Measurements from ENCODE around the gene SRI. TPM values are rescaled to one million over a fixed set of nuclear protein-coding genes. Genes with fewer than 3 reads are reported as not detected.

Gene SRI
- total RNA-seq, 1 donor from 2014 or later: 99.9 TPM

GRCh38 chr7:88224601-88225275 is 4.9 kb upstream of the SRI start:
- H3K4me1 Mint-ChIP-seq (ENCODE audit: low read depth): peaks cover 16% of the 10 kb centered on the region
- peaks cover 1% of the 10 kb centered on the region for H3K36me3 Mint-ChIP-seq (ENCODE audit: low read depth)
- peaks cover 9% of the 10 kb centered on the region for H3K9me3 Mint-ChIP-seq (ENCODE audit: low read depth)
- DNase-seq (ENCODE audit: low spot score): no peak
- no peak overlapping the region for H3K27ac Mint-ChIP-seq (ENCODE audit: unreplicated experiment)
- no peak for TF ChIP-seq CTCF (IDR thresholded peaks at IDR 0.05)
- no peaks in the 10 kb centered on the region for H3K27me3 Mint-ChIP-seq (ENCODE audit: low read depth)
- no peak overlapping the region for H3K4me3 Mint-ChIP-seq (ENCODE audit: unreplicated experiment)

GRCh38 chr7:88223265-88223664 is 3.4 kb upstream of the SRI start:
- Mint-ChIP-seq H3K36me3 (ENCODE audit: low read depth) (no peaks in the 10 kb centered on the region), H3K4me3 (ENCODE audit: unreplicated experiment) (no peak overlapping the region), H3K9me3 (ENCODE audit: low read depth) (peaks cover 1% of the 10 kb centered on the region), H3K4me1 (ENCODE audit: low read depth) (peaks cover 26% of the 10 kb centered on the region), H3K27me3 (ENCODE audit: low read depth) (no peaks in the 10 kb centered on the region), H3K27ac (ENCODE audit: unreplicated experiment) (no peak overlapping the region)
- DNase-seq (ENCODE audit: low spot score): no peak
- TF ChIP-seq CTCF (IDR thresholded peaks at IDR 0.05): no peak

GRCh38 chr7:88218836-88219605 is 817 bp downstream of the SRI start:
- H3K27me3 Mint-ChIP-seq (ENCODE audit: low read depth): no peaks in the 10 kb centered on the region
- TF ChIP-seq CTCF (IDR thresholded peaks at IDR 0.05): no peak
- no peaks in the 10 kb centered on the region for H3K9me3 Mint-ChIP-seq (ENCODE audit: low read depth)
- DNase-seq (ENCODE audit: low spot score): no peak
- H3K27ac Mint-ChIP-seq (ENCODE audit: unreplicated experiment): peak overlapping the region; percentile 79
- peaks cover 14% of the 10 kb centered on the region for H3K36me3 Mint-ChIP-seq (ENCODE audit: low read depth)
- peak overlapping the region; percentile 82 for H3K4me3 Mint-ChIP-seq (ENCODE audit: unreplicated experiment)
- peaks cover 31% of the 10 kb centered on the region for H3K4me1 Mint-ChIP-seq (ENCODE audit: low read depth)

- H3K27ac Mint-ChIP-seq (ENCODE audit: unreplicated experiment): peak overlapping the region; percentile 79
- H3K9me3 Mint-ChIP-seq (ENCODE audit: low read depth): no peaks in the 10 kb centered on the region
- no peak for DNase-seq (ENCODE audit: low spot score)
- peaks cover 17% of the 10 kb centered on the region for H3K36me3 Mint-ChIP-seq (ENCODE audit: low read depth)
- H3K4me1 Mint-ChIP-seq (ENCODE audit: low read depth): peaks cover 31% of the 10 kb centered on the region
- TF ChIP-seq CTCF (IDR thresholded peaks at IDR 0.05): no peak
- peak overlapping the region; percentile 82 for H3K4me3 Mint-ChIP-seq (ENCODE audit: unreplicated experiment)
- H3K27me3 Mint-ChIP-seq (ENCODE audit: low read depth): no peaks in the 10 kb centered on the region
Measured at GRCh38 chr7:88218429-88218745, 1.5 kb downstream of the SRI start.

- Mint-ChIP-seq H3K36me3 (ENCODE audit: low read depth) (peaks cover 23% of the 10 kb centered on the region), H3K4me3 (ENCODE audit: unreplicated experiment) (peak overlapping the region; percentile 82), H3K9me3 (ENCODE audit: low read depth) (no peaks in the 10 kb centered on the region), H3K27ac (ENCODE audit: unreplicated experiment) (no peak overlapping the region), H3K4me1 (ENCODE audit: low read depth) (peaks cover 31% of the 10 kb centered on the region), H3K27me3 (ENCODE audit: low read depth) (no peaks in the 10 kb centered on the region)
- TF ChIP-seq CTCF (IDR thresholded peaks at IDR 0.05): no peak
- no peak for DNase-seq (ENCODE audit: low spot score)
Measured at GRCh38 chr7:88217675-88218428, 2.0 kb downstream of the SRI start.
